ENCODE data around the gene ARHGAP25.
A peak's percentile ranks its signal among the peaks of the same experiment; 100 is the strongest.

The ARHGAP25 gene

DNA sequence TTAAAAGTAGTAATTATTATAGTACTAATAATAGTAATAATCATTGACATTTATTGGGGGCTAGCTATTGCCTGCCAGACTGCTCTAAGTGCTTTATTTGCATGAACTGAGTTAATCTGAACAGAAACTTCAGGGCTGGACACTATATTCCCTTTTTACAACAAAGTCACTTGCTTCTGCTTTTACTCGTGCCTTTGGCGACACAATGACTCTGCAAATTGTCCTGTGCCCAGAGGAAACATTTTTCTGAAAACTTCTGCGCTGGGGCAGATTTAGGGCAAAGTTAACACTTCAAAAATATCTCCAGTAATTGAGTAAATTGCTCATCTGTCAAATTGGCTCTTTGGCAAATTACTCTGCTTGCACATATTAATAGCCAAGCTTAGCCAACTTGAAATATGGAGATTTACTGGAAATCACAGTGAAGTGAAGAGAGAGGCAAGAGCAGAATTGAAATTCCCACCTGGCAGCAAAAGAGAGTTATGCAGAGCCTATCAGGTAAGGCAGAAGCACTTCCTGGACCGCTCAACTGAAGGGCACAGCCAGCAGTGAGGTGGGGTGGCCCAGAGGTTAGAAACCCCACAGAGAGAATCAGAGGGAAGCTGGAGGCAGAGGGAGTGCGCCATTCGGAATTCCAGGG, 100.2 kb downstream of the ARHGAP25 start:
- DNase-seq (ENCODE audit: low spot score) = no peak

DNA sequence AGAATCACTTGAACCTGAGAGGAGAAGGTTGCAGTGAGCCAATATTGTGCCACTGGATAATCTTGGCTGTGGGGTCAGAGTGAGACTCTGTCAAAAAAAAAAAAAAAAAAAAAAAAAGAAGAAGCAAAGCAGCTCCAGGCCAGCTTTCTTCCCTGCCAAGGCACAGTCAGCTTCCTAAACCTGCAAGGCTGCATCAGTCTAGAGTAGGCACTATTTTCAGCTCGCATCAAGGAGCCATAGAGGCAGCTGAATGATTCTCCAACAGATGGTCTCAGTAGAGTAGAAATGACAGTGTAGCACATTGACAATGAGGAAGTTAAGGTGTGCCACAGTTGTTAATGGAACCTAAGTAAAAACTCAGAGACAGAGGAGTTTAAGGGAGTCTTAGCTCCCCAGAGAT, 101.0 kb downstream of the ARHGAP25 start:
- no peak for DNase-seq (ENCODE audit: low spot score)

DNA sequence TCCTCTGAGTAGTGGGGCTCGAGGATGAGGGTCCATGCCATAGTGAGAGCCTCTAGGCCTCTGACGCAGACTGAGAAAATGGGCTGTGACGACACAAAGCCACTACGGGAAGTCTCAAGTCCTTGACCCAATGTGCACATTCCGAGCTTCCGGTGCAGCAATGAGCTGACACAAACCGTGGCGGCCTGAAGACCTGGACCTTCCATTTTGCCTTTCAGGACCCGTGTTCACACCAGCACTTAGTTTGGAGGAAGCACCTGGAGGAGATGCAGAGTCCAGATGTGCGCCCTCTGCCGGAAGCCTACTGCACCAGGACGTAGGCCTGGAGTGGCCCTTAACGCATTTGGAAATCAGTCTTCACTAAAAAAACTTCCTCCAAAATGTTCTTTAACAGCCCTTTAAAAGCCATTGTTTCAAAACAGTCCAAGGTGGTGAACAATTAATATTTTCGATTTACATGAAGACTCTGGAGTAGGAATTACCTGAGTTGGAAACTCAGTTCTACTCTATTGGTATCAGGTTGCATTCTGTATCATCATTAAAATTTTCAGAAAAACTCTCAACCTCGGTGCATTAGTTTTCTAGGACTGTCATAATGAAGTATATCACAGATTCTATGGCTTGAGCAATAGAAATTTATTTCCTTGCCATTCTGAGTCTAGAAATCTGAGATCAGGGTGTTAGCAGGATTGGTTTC, 102.7 kb downstream of the ARHGAP25 start:
- DNase-seq (ENCODE audit: low spot score) = no peak

- DNase-seq (ENCODE audit: low spot score) = no peak
Measured at GRCh38 chr2:68837861-68838341, 103.3 kb downstream of the ARHGAP25 start.

GRCh38 chr2:68838641-68839040, 104.0 kb downstream of the ARHGAP25 start:
- DNase-seq (ENCODE audit: low spot score) = no peak

DNA sequence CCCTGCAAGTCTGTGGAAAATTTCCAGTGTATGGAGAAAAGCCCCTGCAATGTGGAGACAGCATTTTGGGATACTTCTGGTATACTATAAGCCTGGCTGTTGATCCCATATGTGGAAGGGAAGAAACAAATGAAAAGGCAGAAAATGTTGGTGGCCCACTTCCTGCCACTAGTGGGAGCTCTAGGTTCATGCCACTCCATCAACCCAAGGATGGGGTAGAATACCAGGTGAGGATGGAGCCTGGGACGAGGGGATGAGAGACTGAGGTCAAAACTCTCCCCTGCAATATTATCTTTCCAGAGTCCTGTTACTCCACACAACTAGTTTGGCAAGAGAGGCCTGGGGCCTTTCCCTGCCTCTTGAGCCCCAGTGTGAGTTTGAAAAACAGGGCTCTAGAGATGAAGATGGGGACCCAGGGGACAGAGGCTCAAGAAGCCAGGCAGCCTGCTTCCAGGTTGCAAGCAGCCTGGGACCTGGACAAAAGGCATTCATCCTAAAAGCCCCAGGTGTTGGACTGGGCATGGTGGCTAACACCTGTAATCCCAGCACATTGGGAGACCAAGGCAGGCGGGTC, 104.7 kb downstream of the ARHGAP25 start:
- DNase-seq (ENCODE audit: low spot score) = no peak

GRCh38 chr2:68845043-68845442, 110.4 kb downstream of the ARHGAP25 start:
- DNase-seq (ENCODE audit: low spot score) = no peak

DNA sequence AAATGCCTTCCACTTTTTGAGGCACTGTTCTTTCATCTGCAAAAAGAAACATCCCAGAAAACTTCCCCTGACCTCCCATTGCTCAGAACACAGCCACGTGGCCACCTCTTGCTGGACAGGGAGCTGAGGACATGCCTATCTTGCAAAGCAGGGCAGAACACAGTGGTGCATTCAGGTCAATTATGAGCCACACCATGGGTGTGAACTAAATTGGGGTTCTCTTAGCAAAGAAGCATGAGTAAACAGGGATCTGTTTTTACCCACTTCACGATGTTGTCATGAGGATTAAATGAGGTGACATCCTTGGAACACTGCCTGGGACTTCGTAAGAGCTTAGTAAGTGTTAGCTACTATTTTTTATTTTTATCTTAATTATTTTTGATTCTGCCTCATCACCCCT, 111.5 kb downstream of the ARHGAP25 start:
- no peak for DNase-seq (ENCODE audit: low spot score)

DNA sequence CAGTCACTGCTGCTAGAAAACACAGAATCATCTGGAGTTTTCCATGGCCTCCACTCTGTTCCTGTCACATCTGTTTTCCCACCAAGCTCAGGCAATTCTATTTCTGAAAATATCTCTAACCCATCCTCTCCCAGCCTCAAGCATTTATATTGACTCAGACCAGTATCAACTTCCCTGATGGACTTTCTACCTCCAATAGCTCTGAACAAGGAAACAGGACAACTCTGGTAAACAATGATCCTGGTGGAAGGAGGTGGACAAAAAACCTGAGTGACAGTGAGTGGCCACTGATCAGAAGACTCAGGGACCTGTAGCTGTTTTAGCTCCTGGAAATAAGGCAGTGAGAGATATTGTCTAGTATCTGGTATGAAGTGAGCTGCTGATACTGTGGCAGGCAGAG, 113.1 kb downstream of the ARHGAP25 start:
- no peak for DNase-seq (ENCODE audit: low spot score)

GRCh38 chr2:68849579-68850030, 115.0 kb downstream of the ARHGAP25 start:
- no peak for DNase-seq (ENCODE audit: low spot score)

DNA sequence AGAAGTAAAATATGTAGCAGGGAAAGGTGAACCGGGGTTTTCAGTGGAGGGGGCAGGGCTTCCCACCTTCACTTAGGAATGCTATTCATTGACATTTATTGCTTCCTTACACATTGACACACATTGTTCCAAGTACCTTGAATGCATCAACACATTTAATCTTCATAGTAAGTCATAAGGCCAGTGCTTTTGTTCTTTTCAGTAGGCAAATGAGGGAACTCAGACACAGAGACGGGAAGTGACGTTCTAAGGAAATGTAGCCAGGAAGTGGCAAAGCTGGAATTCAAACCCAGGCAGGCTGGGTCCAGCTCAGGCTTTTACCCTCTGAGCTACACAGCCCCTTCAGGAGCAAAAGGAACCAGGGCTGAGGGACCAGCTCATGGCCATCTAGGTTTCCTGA, 115.9 kb downstream of the ARHGAP25 start:
- DNase-seq (ENCODE audit: low spot score) = no peak

DNA sequence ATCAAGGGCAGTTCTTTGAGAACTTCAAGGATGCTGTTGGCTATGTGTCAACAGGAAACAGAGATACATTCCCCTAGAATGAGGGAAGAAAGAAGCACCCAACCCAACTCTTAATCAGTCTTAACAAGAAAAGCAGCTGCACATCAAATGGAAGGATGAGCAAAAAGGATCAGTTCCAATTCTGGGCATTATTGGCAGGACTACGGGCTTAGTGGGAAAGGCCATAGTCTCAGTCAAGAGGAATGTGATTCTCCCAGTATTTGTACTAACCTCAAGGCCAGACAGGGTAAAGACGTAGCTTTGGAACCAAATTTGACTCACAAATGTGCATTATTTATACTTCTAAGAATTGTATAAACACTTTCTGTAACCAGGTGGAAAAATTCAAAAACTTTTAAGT, 118.4 kb downstream of the ARHGAP25 start:
- DNase-seq (ENCODE audit: low spot score) = peak; percentile 48

GRCh38 chr2:68853915-68854314, 119.3 kb downstream of the ARHGAP25 start:
- DNase-seq (ENCODE audit: low spot score) = no peak

DNA sequence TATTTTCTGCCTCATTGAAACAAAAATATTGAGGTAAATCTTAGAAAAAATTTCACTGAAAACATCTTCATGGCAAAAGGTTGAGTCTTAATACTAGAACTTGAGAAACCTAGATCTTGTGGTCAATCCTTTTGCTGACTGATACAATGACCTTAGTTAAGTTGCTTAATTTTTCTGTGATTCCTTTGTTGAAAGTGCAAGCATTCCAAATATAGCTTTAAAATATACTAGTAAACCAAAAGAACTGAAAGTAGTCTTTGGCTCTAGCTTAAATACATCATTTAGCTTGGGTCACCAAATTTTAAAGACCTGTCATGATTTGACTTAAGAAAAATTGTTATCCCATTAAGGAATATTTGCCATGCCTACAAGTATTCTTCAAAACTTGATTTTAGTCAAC, 119.9 kb downstream of the ARHGAP25 start:
- DNase-seq (ENCODE audit: low spot score) = no peak

- DNase-seq (ENCODE audit: low spot score) = no peak
Measured at GRCh38 chr2:68855550-68855949, 120.9 kb downstream of the ARHGAP25 start.

DNA sequence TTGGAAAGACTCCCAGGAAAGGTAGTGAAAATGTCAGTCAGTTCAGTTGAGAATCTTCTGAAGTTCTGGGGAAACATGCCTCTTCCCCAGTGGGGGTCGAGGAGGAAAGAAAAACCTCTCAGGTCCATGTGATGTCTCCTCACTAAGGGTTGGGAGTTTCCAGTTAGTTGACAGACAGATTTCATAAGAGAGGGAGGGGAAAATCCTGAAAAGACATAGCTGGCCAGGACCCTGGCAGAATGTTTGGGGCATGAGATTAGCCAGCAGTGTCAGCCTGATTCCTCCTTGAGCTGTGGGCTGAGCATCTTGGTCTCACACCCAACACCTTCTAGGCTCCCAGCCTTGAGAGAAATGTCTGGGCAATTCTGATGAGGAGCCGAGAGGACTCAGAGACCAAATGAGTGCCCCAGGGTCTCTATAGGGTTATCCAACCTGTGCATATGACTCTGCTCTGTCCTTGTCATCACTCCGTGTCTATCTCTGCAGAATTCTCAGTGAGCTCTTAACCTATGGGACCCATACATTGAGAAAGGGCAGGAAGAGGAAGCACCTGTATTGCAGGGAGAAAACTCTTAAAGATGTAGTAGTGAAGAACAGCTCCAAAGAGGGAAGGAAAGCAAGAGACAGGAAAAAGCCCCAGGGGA, 122.7 kb downstream of the ARHGAP25 start:
- no peak for DNase-seq (ENCODE audit: low spot score)

- DNase-seq (ENCODE audit: low spot score) = no peak
Measured at GRCh38 chr2:68857855-68858456, 123.3 kb downstream of the ARHGAP25 start.

DNA sequence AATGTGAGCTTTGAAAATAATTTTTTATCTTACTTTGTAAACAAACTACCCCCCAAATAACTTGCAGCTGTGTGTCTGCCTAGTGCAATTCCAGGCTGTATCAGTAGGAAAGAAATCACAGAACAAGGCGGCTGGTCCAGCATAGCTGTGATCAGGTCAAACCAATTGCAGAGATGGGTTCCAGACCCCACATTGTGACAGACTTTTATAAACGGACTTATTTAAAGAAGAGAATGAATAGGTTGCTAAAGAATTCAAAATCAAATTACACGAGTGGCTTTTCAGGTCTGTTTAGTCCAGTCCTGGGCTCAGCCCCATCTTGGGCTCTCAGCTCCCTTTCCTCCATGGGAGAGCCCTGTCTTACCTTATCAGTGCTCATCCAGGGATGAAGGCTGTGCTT, 125.5 kb downstream of the ARHGAP25 start:
- no peak for DNase-seq (ENCODE audit: low spot score)

DNA sequence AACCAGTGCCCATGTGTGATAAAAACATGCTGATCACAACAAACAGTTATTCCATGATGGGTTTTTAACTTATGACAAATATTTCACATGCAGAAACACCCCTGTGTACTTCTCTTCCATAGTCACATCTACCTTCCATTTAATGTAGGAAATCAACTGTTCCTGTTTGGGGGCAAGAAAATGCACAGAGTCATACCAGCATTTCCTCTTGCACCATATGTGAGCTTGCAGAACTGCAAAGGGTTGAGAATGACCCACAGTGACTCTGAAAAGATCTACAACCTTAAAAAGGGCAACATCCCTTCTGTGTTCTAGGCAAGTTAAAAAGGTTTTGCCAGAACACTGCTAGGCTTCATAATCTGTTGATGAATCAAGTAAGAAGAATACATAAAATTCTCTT, 126.7 kb downstream of the ARHGAP25 start:
- no peak for DNase-seq (ENCODE audit: low spot score)

DNA sequence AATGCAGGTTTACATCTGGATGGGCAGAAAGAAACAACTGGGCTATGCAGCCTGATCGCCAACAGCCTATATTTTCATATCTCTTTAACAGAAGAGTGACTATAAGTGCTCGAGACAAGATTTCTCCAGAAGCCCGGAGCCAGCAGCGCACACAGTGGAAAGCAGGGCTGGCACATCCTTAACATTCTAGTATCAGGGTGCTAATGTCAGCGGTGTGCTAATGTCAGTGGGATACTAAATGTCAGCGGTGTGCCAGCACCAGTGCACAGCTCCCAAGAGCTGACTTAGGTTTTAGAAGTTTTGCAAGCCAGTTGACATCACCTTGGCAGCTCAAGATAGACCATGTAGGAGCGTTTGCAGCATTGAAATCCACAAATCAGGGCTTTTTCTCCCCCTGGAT, 128.3 kb downstream of the ARHGAP25 start:
- no peak for DNase-seq (ENCODE audit: low spot score)

DNA sequence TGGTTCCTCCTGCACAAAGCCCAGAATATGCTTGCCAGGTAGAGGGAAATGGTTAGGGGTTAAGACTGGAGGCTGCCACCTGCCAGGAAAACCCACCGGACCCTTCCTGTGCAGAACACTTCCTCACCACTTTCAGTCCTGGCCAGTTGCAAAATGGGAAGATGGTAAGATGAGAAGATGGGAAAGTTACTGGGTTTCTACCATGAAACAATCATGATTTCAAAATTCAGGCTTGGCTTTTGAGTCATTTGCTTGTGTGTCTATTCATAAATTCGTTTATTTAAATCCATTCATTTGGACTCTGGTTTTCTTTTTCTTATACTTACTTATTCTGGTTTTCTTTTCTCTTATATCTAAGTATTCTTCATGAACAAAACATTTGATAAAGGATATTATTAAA, 129.4 kb downstream of the ARHGAP25 start:
- no peak for DNase-seq (ENCODE audit: low spot score)

- no peak for DNase-seq (ENCODE audit: low spot score)
Measured at GRCh38 chr2:68865108-68865507, 130.5 kb downstream of the ARHGAP25 start.

GRCh38 chr2:68870215-68870614, 135.6 kb downstream of the ARHGAP25 start:
- DNase-seq (ENCODE audit: low spot score) = no peak
